Measurements from ENCODE around the gene CDH4.

CDH4 gene

GRCh38 chr20:61701401-61701800 is 449.3 kb downstream of the CDH4 start:
- no peak for TF ChIP-seq SIN3A (IDR thresholded peaks at IDR 0.05; ENCODE audit: borderline replicate concordance, insufficient read depth, low read length)

- no peak for TF ChIP-seq FOXP2 (optimal IDR thresholded peaks at IDR 0.05; ENCODE audit: borderline replicate concordance, extremely low read depth, extremely low read length, insufficient read depth)
- TF ChIP-seq TAF1 (IDR thresholded peaks at IDR 0.05; ENCODE audit: borderline replicate concordance, insufficient read depth, low read length), result no peak
- no peak for TF ChIP-seq SIN3A (IDR thresholded peaks at IDR 0.05; ENCODE audit: borderline replicate concordance, insufficient read depth, low read length)
- TF ChIP-seq POLR2AphosphoS5 (IDR thresholded peaks at IDR 0.05; ENCODE audit: low read depth, low read length), result no peak
- no peak for TF ChIP-seq REST (IDR thresholded peaks at IDR 0.05; ENCODE audit: insufficient read depth in 1 of 2, low read depth in 2 of 2, low read length in 2 of 2)
Measured at GRCh38 chr20:61701802-61702201, 449.7 kb downstream of the CDH4 start.

GRCh38 chr20:61702246-61702645 is 450.2 kb downstream of the CDH4 start:
- TF ChIP-seq FOXP2 (optimal IDR thresholded peaks at IDR 0.05; ENCODE audit: borderline replicate concordance, extremely low read depth, extremely low read length, insufficient read depth) (no peak), SIN3A (IDR thresholded peaks at IDR 0.05; ENCODE audit: borderline replicate concordance, insufficient read depth, low read length) (no peak), TAF1 (IDR thresholded peaks at IDR 0.05; ENCODE audit: borderline replicate concordance, insufficient read depth, low read length) (no peak), POLR2AphosphoS5 (IDR thresholded peaks at IDR 0.05; ENCODE audit: low read depth, low read length) (no peak), REST (IDR thresholded peaks at IDR 0.05; ENCODE audit: insufficient read depth in 1 of 2, low read depth in 2 of 2, low read length in 2 of 2) (no peak)

- no peak for TF ChIP-seq REST (IDR thresholded peaks at IDR 0.05; ENCODE audit: insufficient read depth in 1 of 2, low read depth in 2 of 2, low read length in 2 of 2)
- no peak for TF ChIP-seq SIN3A (IDR thresholded peaks at IDR 0.05; ENCODE audit: borderline replicate concordance, insufficient read depth, low read length)
- TF ChIP-seq POLR2AphosphoS5 (IDR thresholded peaks at IDR 0.05; ENCODE audit: low read depth, low read length), result no peak
- no peak for TF ChIP-seq TAF1 (IDR thresholded peaks at IDR 0.05; ENCODE audit: borderline replicate concordance, insufficient read depth, low read length)
- no peak for TF ChIP-seq FOXP2 (optimal IDR thresholded peaks at IDR 0.05; ENCODE audit: borderline replicate concordance, extremely low read depth, extremely low read length, insufficient read depth)
Measured at GRCh38 chr20:61704661-61705060, 452.6 kb downstream of the CDH4 start.

GRCh38 chr20:61705386-61706258 is 453.6 kb downstream of the CDH4 start:
- no peak for TF ChIP-seq SIN3A (IDR thresholded peaks at IDR 0.05; ENCODE audit: borderline replicate concordance, insufficient read depth, low read length)
- TF ChIP-seq TAF1 (IDR thresholded peaks at IDR 0.05; ENCODE audit: borderline replicate concordance, insufficient read depth, low read length), result no peak
- TF ChIP-seq REST (IDR thresholded peaks at IDR 0.05; ENCODE audit: insufficient read depth in 1 of 2, low read depth in 2 of 2, low read length in 2 of 2), result no peak
- TF ChIP-seq POLR2AphosphoS5 (IDR thresholded peaks at IDR 0.05; ENCODE audit: low read depth, low read length), result no peak
- no peak for TF ChIP-seq FOXP2 (optimal IDR thresholded peaks at IDR 0.05; ENCODE audit: borderline replicate concordance, extremely low read depth, extremely low read length, insufficient read depth)

Measured in PFSK-1 (cell line).